Measurements from ENCODE around the gene ZNF385B.

Gene ZNF385B

GRCh38 chr2:179440642-179441251 lies 420.7 kb downstream of the ZNF385B start:
- H3K4me1 Mint-ChIP-seq (ENCODE audit: low read depth) = no peaks in the 10 kb centered on the region
- H3K36me3 Mint-ChIP-seq (ENCODE audit: low read depth) = no peaks in the 10 kb centered on the region
- H3K27me3 Mint-ChIP-seq (ENCODE audit: low read depth) = peaks cover 9% of the 10 kb centered on the region
- DNase-seq (ENCODE audit: low spot score) = no peak
- no peaks in the 10 kb centered on the region for H3K9me3 Mint-ChIP-seq
- H3K27ac Mint-ChIP-seq = no peak overlapping the region
- H3K4me3 Mint-ChIP-seq = no peak overlapping the region

DNA sequence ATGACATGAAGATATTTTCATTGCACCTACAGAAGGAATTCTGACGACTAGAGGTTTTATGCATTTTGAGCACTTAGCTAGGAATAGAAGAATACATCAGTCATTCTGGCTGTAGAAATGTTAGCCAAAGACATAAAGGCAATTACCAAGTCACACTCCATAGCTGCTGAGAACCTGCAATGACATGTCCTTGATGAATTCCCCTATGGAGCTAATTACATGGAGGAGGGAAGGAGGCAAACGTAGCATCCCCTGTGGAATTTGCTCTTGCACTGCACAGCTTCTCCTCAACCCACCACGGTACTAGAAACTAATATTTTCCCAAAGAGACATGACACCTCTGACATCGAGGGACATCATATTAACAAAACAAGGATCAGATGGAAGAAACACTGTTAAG lies 422.8 kb downstream of the ZNF385B start:
- Mint-ChIP-seq H3K9me3 (no peaks in the 10 kb centered on the region), H3K27me3 (ENCODE audit: low read depth) (peaks cover 5% of the 10 kb centered on the region), H3K27ac (no peak overlapping the region), H3K36me3 (ENCODE audit: low read depth) (no peaks in the 10 kb centered on the region), H3K4me3 (no peak overlapping the region), H3K4me1 (ENCODE audit: low read depth) (no peaks in the 10 kb centered on the region)
- DNase-seq (ENCODE audit: low spot score) = no peak

DNA sequence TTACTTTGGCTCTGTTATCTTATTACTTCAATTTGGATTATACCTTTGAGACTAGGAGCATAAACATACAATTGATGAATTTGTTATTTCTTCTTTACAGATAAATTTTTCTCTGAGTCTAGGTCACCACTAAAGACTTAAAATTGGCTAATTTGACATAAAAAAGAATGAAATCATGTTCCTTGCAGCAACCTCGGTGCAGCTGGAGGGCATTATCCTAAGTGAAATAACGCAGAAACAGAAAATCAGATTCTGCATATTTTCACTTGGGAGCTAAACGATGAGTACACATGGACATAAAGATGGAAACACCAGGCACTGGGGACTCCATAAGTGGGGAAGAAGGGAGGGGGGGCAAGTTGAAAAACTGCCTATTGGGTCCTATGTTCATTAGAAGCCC lies 424.0 kb downstream of the ZNF385B start:
- no peak for DNase-seq (ENCODE audit: low spot score)
- H3K36me3 Mint-ChIP-seq (ENCODE audit: low read depth) = no peaks in the 10 kb centered on the region
- H3K27ac Mint-ChIP-seq = no peak overlapping the region
- no peaks in the 10 kb centered on the region for H3K9me3 Mint-ChIP-seq
- no peak overlapping the region for H3K4me3 Mint-ChIP-seq
- peaks cover 3% of the 10 kb centered on the region for H3K27me3 Mint-ChIP-seq (ENCODE audit: low read depth)
- H3K4me1 Mint-ChIP-seq (ENCODE audit: low read depth) = no peaks in the 10 kb centered on the region

GRCh38 chr2:179435566-179435965 lies 425.8 kb downstream of the ZNF385B start:
- H3K4me1 Mint-ChIP-seq (ENCODE audit: low read depth) = no peaks in the 10 kb centered on the region
- no peaks in the 10 kb centered on the region for H3K9me3 Mint-ChIP-seq
- H3K4me3 Mint-ChIP-seq = no peak overlapping the region
- no peak for DNase-seq (ENCODE audit: low spot score)
- no peak overlapping the region for H3K27ac Mint-ChIP-seq
- no peaks in the 10 kb centered on the region for H3K36me3 Mint-ChIP-seq (ENCODE audit: low read depth)
- peaks cover 7% of the 10 kb centered on the region for H3K27me3 Mint-ChIP-seq (ENCODE audit: low read depth)

GRCh38 chr2:179435000-179435399 lies 426.4 kb downstream of the ZNF385B start:
- Mint-ChIP-seq H3K9me3 (no peaks in the 10 kb centered on the region), H3K4me1 (ENCODE audit: low read depth) (no peaks in the 10 kb centered on the region), H3K27me3 (ENCODE audit: low read depth) (peaks cover 7% of the 10 kb centered on the region), H3K36me3 (ENCODE audit: low read depth) (no peaks in the 10 kb centered on the region), H3K4me3 (no peak overlapping the region), H3K27ac (no peak overlapping the region)
- no peak for DNase-seq (ENCODE audit: low spot score)

DNA sequence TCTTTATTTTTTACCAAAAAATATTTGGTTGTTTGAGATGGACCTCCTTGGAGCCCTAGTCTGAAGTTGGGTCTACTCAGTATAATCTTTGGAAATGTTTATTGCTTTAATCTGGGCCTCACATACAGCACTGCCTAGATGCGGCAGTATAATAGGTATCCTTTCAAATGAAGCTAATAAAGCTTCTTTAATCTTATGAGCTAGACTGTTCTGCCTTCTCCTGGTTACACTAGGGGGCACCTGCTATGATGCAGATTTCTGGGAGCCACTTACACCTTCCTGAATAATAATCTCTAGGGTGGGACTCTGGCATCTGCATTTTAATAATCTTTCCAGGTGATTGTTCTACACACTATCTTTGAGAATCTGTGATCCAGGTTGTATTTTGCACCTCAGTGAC lies 427.1 kb downstream of the ZNF385B start:
- H3K9me3 Mint-ChIP-seq = no peaks in the 10 kb centered on the region
- H3K27me3 Mint-ChIP-seq (ENCODE audit: low read depth) = peaks cover 11% of the 10 kb centered on the region
- DNase-seq (ENCODE audit: low spot score) = no peak
- H3K4me3 Mint-ChIP-seq = no peak overlapping the region
- no peak overlapping the region for H3K27ac Mint-ChIP-seq
- H3K4me1 Mint-ChIP-seq (ENCODE audit: low read depth) = no peaks in the 10 kb centered on the region
- no peaks in the 10 kb centered on the region for H3K36me3 Mint-ChIP-seq (ENCODE audit: low read depth)

- no peak overlapping the region for H3K4me3 Mint-ChIP-seq
- peaks cover 2% of the 10 kb centered on the region for H3K4me1 Mint-ChIP-seq (ENCODE audit: low read depth)
- H3K9me3 Mint-ChIP-seq = no peaks in the 10 kb centered on the region
- no peaks in the 10 kb centered on the region for H3K36me3 Mint-ChIP-seq (ENCODE audit: low read depth)
- no peak for DNase-seq (ENCODE audit: low spot score)
- peaks cover 13% of the 10 kb centered on the region for H3K27me3 Mint-ChIP-seq (ENCODE audit: low read depth)
- no peak overlapping the region for H3K27ac Mint-ChIP-seq
Observed at GRCh38 chr2:179432751-179433150, 428.7 kb downstream of the ZNF385B start.

DNA sequence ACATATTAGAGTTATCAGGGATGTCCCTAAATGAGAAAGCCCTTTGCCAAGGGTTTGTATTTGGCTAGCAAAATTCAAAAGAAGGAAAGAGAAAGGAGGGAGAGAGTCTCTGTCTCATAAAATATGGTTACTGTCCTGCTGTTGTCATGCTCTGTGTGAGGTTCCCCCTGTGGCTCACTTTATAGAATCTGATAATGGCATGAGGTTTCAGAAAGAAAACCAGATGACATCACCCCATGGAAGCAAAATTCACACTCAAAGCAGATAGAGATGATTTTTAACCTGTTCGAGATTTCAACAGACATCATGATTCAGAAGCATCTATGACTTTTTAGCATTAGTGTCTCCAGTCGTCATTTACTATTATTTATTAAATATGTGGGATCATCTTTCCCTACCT lies 431.8 kb downstream of the ZNF385B start:
- Mint-ChIP-seq H3K36me3 (ENCODE audit: low read depth) (no peaks in the 10 kb centered on the region), H3K9me3 (no peaks in the 10 kb centered on the region), H3K27me3 (ENCODE audit: low read depth) (peaks cover 33% of the 10 kb centered on the region), H3K27ac (no peak overlapping the region), H3K4me1 (ENCODE audit: low read depth) (peaks cover 2% of the 10 kb centered on the region), H3K4me3 (no peak overlapping the region)
- DNase-seq (ENCODE audit: low spot score) = no peak

DNA sequence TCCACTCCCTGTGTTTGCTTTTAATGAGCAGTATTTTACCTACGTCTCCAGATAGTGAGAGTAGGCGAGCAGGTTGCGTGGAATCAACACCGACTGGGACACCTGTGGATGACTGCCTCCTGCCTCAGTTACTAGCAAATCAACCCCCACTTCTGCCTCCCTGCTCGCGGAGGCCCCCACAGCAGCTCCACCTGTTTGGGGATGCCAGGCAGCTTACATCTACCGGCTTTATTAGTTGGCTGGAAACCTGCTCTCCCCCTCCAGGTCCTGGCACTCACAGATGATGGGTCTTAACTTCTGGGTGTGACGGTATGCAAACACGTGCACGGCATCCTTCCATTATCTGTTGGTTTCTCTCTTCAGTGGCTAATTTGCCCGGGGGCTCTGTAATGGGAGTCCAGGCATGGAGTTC lies 432.3 kb downstream of the ZNF385B start:
- Mint-ChIP-seq H3K27ac (no peak overlapping the region), H3K27me3 (ENCODE audit: low read depth) (peaks cover 35% of the 10 kb centered on the region), H3K4me1 (ENCODE audit: low read depth) (peaks cover 2% of the 10 kb centered on the region), H3K9me3 (no peaks in the 10 kb centered on the region), H3K36me3 (ENCODE audit: low read depth) (no peaks in the 10 kb centered on the region), H3K4me3 (no peak overlapping the region)
- no peak for DNase-seq (ENCODE audit: low spot score)

- Mint-ChIP-seq H3K27ac (no peak overlapping the region), H3K36me3 (ENCODE audit: low read depth) (no peaks in the 10 kb centered on the region), H3K4me1 (ENCODE audit: low read depth) (peaks cover 2% of the 10 kb centered on the region)
Observed at GRCh38 chr2:179428649-179429048, 432.8 kb downstream of the ZNF385B start.

DNA sequence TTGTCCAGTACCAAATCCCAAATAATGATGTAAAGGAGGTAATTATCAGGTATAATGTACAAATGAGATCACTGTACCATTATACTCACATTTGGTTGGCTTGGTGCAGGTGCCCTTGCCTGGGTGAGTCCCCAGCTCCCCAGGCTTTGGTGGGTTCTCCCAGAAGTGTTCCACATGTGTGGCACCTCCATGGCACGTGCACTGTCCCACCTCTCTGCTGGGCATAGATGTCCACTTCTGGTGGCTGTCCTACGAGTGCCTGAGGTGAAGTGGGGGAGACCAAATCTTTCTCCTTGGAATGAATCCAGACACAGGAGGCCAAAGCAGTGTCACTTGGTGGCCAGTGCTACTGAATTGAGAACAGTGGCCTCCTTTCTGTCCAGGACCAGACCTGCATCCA lies 434.3 kb downstream of the ZNF385B start:
- Mint-ChIP-seq H3K9me3 (no peaks in the 10 kb centered on the region), H3K27me3 (ENCODE audit: low read depth) (peaks cover 49% of the 10 kb centered on the region), H3K4me3 (no peak overlapping the region), H3K27ac (no peak overlapping the region), H3K36me3 (ENCODE audit: low read depth) (no peaks in the 10 kb centered on the region), H3K4me1 (ENCODE audit: low read depth) (peaks cover 2% of the 10 kb centered on the region)
- DNase-seq (ENCODE audit: low spot score) = no peak

More at GRCh38 chr2:179428649-179429048, 432.8 kb downstream of the ZNF385B start:
- H3K27me3 Mint-ChIP-seq (ENCODE audit: low read depth) = peaks cover 39% of the 10 kb centered on the region
- no peak overlapping the region for H3K4me3 Mint-ChIP-seq
- H3K9me3 Mint-ChIP-seq = no peaks in the 10 kb centered on the region
- no peak for DNase-seq (ENCODE audit: low spot score)

DNA sequence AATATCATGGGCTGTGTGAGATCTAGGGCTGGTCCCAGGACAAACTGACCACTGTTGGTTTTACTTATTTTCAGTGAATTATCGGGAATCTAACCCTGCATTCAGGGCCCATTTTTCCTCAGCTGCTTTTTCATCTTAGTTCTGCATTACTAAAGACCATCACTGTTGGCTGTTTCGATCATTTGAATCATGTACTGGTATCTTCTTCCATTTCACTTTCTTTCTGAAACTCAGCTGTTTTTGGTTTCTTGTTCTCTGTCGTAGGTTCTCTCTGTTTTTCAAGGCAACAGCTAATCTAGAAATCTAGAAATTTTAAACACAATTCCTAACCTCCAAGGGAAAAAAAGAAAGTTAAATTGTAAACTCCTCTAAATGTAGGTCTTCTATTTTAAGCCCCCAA lies 436.8 kb downstream of the ZNF385B start:
- H3K9me3 Mint-ChIP-seq = no peaks in the 10 kb centered on the region
- H3K27ac Mint-ChIP-seq = no peak overlapping the region
- DNase-seq (ENCODE audit: low spot score) = no peak
- H3K4me1 Mint-ChIP-seq (ENCODE audit: low read depth) = peaks cover 2% of the 10 kb centered on the region
- H3K27me3 Mint-ChIP-seq (ENCODE audit: low read depth) = peaks cover 44% of the 10 kb centered on the region
- H3K4me3 Mint-ChIP-seq = no peak overlapping the region
- H3K36me3 Mint-ChIP-seq (ENCODE audit: low read depth) = no peaks in the 10 kb centered on the region

DNA sequence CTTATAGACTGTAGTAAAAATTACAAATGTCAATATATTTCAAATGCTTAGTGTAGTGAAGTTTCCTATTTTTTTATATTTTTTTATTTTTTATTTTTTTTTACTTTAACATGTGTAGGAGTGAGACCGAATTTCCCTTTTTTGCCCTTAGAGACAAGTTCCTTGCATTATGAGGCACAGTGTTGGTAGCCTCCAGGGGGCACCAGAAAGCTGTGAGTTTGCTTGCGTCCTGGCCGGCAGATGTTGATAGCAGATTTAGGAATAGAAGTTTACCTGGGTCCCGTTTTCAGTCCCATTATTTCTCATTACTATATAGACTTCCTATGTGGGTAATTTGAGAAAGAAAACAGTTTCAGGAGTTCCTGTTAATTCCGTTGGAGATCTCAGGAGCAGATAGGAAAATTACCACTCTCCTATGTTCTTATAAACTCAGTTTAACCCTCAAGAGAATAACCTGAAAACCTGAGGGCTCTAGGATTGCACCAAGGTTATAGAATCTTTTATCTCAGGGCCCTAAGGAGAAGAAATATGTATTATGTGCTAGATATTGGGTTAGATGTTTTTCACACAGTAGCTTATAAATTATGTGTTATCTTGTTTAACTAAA lies 439.3 kb downstream of the ZNF385B start:
- no peak overlapping the region for H3K4me3 Mint-ChIP-seq
- H3K4me1 Mint-ChIP-seq (ENCODE audit: low read depth) = no peaks in the 10 kb centered on the region
- no peak overlapping the region for H3K27ac Mint-ChIP-seq
- no peaks in the 10 kb centered on the region for H3K36me3 Mint-ChIP-seq (ENCODE audit: low read depth)
- H3K9me3 Mint-ChIP-seq = no peaks in the 10 kb centered on the region
- no peak for DNase-seq (ENCODE audit: low spot score)
- peaks cover 37% of the 10 kb centered on the region for H3K27me3 Mint-ChIP-seq (ENCODE audit: low read depth)

GRCh38 chr2:179417436-179417949 lies 443.9 kb downstream of the ZNF385B start:
- DNase-seq (ENCODE audit: low spot score) = no peak
- Mint-ChIP-seq H3K27me3 (ENCODE audit: low read depth) (peaks cover 10% of the 10 kb centered on the region), H3K4me1 (ENCODE audit: low read depth) (no peaks in the 10 kb centered on the region), H3K9me3 (no peaks in the 10 kb centered on the region), H3K4me3 (no peak overlapping the region), H3K36me3 (ENCODE audit: low read depth) (no peaks in the 10 kb centered on the region), H3K27ac (no peak overlapping the region)

- DNase-seq (ENCODE audit: low spot score) = no peak
- Mint-ChIP-seq H3K27me3 (ENCODE audit: low read depth) (peaks cover 6% of the 10 kb centered on the region), H3K27ac (no peak overlapping the region), H3K4me3 (no peak overlapping the region), H3K36me3 (ENCODE audit: low read depth) (no peaks in the 10 kb centered on the region), H3K4me1 (ENCODE audit: low read depth) (peaks cover 7% of the 10 kb centered on the region), H3K9me3 (no peaks in the 10 kb centered on the region)
Observed at GRCh38 chr2:179412112-179412511, 449.3 kb downstream of the ZNF385B start.

Data from T-helper 2 cell treated with Interferon-gamma antibody and Interleukin-4, amounts not matched to agents 5 μg/mL and 100 μg/mL, for 36 hours (primary cell).